Renal cortical epithelial cell (primary cell): ENCODE results near the gene LCT. TPM values are rescaled to one million over a fixed set of nuclear protein-coding genes. Genes with fewer than 3 reads are reported as not detected.
"Not testable (repeated sequence)": the region's sequence is repeated elsewhere in the genome, so short reads cannot be mapped to it uniquely, and the experiment has no call there.

Experiments
- DNase-seq: peaks from one replicate; pipeline ENCODE4 v3.0.0-alpha.2; 2011; ENCODE audit warnings: low read depth
- total RNA-seq: library from RNA; depleted of rRNA; stranded (reverse); fragments of >200 nt; gene quantifications from 2 replicates; pipeline ENCODE4 v1.2.3, GENCODE V29; 2014

LCT gene
- total RNA-seq, 1 donor from 2014 or later, result not detected

GRCh38 chr2:135831180-135831812 lies 5.7 kb downstream of the LCT start:
- DNase-seq, result no peak

- DNase-seq, result no peak
Measured at GRCh38 chr2:135829378-135830135, 7.4 kb downstream of the LCT start.

- no peak for DNase-seq
Measured at GRCh38 chr2:135826544-135826943, 10.4 kb downstream of the LCT start.

DNA sequence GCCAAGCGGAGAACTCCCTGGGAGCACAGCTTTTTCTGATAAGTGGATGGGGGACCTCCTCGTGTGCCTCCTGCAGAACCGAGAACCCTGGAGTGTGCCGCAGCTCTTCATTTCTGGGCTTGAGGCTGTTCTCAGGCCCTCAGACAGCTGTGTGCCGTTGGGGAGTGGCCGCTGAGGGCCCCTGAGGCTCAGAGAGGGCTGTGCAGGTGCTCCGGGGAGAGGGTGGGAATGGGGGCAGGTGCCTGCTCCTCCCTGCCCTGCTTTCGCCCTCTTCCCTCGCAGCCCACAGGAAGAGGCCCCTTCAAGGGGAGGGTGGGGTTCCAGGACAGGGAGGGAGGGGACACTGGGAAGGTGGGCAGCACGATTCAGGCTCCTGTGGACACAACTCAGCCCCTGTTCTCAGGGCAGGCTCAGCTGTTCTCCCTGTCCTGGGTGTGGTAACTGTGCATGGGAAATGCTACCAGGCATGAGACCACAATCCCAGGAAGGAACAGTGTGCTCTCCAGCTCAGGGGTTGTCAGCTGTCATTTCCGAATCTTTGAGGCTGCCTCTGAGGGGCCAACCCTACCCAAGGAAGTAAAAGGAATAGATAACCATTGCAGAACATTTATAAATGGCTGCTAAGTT lies 11.3 kb downstream of the LCT start:
- DNase-seq, result no peak

GRCh38 chr2:135825131-135825530 lies 11.9 kb downstream of the LCT start:
- no peak for DNase-seq

GRCh38 chr2:135822855-135823254 lies 14.1 kb downstream of the LCT start:
- no peak for DNase-seq

DNA sequence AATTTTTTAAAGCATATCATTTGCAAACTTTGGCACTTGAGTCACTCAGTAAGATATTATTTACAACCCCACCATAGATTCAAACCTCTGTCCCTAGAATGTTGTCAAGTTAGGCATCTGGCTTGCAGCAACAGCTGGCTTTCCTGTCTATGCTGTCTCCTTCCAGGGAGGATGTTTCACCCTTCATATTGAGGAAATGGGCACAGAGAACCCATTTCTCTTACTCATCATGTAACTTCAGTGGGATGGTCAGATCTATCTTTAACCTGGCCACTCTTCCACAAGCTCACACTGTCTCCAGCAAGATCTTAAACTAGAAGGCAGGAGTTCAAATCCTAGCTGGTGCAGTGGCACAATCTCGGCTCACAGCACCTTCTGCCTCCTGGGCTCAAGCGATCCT lies 15.8 kb downstream of the LCT start:
- DNase-seq, result no peak

DNA sequence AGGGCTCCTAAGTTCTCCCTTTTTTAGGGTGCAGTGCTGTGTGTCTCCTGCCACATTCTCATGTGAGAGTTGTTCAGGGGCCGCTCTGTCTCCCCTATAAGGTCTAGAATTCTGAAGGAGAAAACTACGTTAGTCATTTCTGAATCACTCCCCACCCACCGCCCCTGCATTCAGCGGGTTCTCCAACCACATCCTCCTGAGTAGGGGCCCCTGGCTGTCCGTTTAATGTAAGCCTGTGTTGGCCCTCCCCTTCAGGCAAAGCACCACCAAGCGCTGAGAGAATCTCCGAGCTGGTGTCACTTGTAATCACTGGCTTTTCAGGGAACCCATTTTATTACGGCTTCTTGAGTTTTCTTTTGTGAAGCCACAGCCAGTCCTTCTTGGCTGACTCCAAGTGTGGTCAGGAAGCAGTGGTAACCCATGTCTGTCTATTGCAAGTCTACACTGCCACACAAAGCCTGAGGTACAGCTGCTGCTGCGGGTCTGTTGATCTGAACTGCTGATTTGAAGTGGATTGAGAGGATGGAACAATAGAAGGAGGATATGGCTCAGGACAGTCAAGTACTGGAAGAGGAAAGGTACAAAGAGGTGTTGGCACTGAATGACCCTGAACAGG lies 16.9 kb downstream of the LCT start:
- no peak for DNase-seq

GRCh38 chr2:135818937-135819610 lies 17.9 kb downstream of the LCT start:
- peak; percentile 12 for DNase-seq

DNA sequence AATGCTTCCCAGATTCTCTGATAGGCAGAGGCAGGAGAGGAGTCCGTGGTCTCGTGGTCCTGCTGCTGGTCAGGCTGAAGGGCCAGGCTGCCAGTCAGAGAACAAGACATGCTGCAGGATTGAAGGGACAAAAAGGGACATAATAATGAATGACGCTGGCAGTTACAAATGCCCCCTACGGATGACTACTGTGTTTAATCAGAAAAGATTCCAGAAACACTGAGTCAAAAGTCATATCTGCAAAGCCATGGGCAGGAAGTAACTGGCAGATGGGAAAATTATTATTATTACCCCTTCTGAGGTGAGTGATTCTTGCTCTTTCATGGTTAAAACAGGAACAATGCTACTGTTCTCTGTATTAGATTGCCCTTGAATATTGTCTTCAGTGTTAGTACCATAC lies 19.0 kb downstream of the LCT start:
- DNase-seq, result no peak

DNA sequence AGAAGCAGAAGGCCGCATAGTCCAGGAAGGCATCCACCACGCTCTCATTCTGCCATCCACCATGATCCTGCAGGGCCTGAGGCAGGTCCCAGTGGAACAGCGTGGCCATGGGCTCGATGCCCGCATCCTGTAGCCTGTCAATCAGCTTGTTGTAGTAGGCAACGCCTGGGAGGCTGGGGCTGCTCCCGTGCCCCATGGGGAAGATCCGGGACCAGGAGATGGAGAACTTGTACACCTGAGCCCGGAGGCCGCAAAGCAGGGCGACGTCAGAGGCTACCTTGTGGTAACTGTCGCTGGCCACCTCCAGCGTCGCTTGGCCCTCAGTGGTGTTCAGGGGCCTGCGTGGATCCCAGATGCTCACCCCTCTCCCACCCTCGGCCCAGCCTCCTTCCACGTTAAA lies 19.5 kb downstream of the LCT start:
- no peak for DNase-seq

DNA sequence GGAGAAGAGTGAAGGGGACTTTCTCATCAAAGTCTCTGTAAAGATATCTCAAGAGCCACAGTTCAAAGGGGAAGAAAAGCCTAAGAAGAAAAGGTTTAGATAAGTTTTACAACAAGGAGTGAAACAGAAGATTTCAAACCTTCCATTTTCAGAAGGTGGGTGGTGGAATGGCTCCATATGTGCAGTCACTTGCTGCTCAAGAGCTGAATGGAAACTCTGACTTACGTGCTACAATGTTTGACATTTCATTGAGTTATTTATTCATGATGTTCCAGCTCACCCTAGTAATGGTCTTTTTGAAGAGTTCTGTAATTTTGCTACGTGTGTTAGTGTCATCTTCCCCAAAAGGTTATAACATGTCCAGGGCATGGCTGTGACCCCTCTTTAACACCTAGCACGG lies 21.7 kb downstream of the LCT start:
- DNase-seq, result no peak

- DNase-seq, result no peak
Measured at GRCh38 chr2:135812907-135813511, 24.0 kb downstream of the LCT start.

- not testable (repeated sequence) for DNase-seq
Measured at GRCh38 chr2:135807874-135808273, 29.1 kb downstream of the LCT start.

DNA sequence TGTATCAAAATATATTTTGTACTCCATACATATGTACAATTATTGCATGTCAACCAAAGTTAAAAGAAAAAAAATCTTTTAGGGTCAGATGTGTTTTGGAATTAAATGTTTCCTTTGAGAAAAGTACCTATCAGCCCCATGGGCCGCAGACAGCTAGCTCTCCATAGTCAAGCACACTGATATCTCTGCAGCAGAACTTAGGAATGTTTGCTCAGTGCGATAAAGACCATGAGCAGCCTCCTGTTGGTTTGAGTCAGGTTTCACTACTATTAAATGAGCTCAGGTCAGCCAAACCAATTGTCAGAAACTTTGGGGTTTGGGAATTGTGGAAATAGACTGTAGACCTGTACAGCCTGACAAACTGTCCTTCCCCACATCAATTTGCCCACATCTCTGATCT lies 33.7 kb downstream of the LCT start:
- no peak for DNase-seq

- no peak for DNase-seq
Measured at GRCh38 chr2:135802350-135802749, 34.6 kb downstream of the LCT start.

GRCh38 chr2:135800513-135801460 lies 36.2 kb downstream of the LCT start:
- DNase-seq, result no peak

GRCh38 chr2:135799738-135800137 lies 37.2 kb downstream of the LCT start:
- no peak for DNase-seq

DNA sequence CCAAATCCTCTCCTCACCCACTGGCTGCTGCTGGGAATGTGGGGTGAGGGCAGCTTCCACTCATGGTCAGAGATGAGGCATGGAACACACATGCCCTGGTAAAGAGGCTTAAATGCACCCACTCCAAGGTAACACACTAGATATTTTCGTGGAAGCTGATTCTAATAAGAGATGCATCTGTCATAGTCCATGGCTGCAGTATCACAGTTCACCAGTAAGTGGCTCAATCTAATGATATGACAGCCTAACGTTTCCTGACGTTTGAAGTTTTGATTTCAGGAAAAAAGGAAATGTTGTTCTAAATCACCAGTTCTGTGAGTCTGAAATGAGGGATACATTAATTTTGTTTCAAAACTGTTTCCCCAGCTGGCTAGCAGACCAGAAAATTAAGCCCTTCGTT lies 38.2 kb downstream of the LCT start:
- DNase-seq, result peak; percentile 4

- DNase-seq, result no peak
Measured at GRCh38 chr2:135798275-135798705, 38.7 kb downstream of the LCT start.
